ENCODE results near the gene IRF2BPL. TPM values are rescaled to one million over a fixed set of nuclear protein-coding genes. Genes with fewer than 3 reads are reported as not detected.

The IRF2BPL gene
- 10 to 100 TPM; 24.7 to 49.4 (median 31.3) TPM for polyA plus RNA-seq (ENCODE audit: insufficient read depth in 1 of 5, insufficient read length in 5 of 5, low replicate concordance in 1 of 5)
- long read RNA-seq, donor 1, full-length matches to known transcripts, result 174 of 174 reads
- long read RNA-seq, donor 1, partial matches to known transcripts, result 0 of 174 reads
- long read RNA-seq, donor 1, other reads (novel, unspliced or antisense), result 0 of 174 reads
- long read RNA-seq, donor 2, full-length matches to known transcripts, result 91 of 91 reads
- long read RNA-seq, donor 2, partial matches to known transcripts, result 0 of 91 reads
- long read RNA-seq, donor 2, other reads (novel, unspliced or antisense), result 0 of 91 reads
- long read RNA-seq, donor 3, full-length matches to known transcripts, result 119 of 119 reads
- long read RNA-seq, donor 3, partial matches to known transcripts, result 0 of 119 reads
- long read RNA-seq, donor 3, other reads (novel, unspliced or antisense), result 0 of 119 reads
- long read RNA-seq, donor 4, full-length matches to known transcripts, result 82 of 82 reads
- long read RNA-seq, donor 4, partial matches to known transcripts, result 0 of 82 reads
- long read RNA-seq, donor 4, other reads (novel, unspliced or antisense), result 0 of 82 reads
- long read RNA-seq, donor 5, full-length matches to known transcripts, result 179 of 179 reads
- long read RNA-seq, donor 5, partial matches to known transcripts, result 0 of 179 reads
- long read RNA-seq, donor 5, other reads (novel, unspliced or antisense), result 0 of 179 reads
- long read RNA-seq, donor 6, full-length matches to known transcripts, result 188 of 188 reads
- long read RNA-seq, donor 6, partial matches to known transcripts, result 0 of 188 reads
- long read RNA-seq, donor 6, other reads (novel, unspliced or antisense), result 0 of 188 reads
- long read RNA-seq, donor 7, full-length matches to known transcripts, result 103 of 103 reads
- long read RNA-seq, donor 7, partial matches to known transcripts, result 0 of 103 reads
- long read RNA-seq, donor 7, other reads (novel, unspliced or antisense), result 0 of 103 reads
- long read RNA-seq, donor 8, full-length matches to known transcripts, result 41 of 41 reads
- long read RNA-seq, donor 8, partial matches to known transcripts, result 0 of 41 reads
- long read RNA-seq, donor 8, other reads (novel, unspliced or antisense), result 0 of 41 reads

DNA sequence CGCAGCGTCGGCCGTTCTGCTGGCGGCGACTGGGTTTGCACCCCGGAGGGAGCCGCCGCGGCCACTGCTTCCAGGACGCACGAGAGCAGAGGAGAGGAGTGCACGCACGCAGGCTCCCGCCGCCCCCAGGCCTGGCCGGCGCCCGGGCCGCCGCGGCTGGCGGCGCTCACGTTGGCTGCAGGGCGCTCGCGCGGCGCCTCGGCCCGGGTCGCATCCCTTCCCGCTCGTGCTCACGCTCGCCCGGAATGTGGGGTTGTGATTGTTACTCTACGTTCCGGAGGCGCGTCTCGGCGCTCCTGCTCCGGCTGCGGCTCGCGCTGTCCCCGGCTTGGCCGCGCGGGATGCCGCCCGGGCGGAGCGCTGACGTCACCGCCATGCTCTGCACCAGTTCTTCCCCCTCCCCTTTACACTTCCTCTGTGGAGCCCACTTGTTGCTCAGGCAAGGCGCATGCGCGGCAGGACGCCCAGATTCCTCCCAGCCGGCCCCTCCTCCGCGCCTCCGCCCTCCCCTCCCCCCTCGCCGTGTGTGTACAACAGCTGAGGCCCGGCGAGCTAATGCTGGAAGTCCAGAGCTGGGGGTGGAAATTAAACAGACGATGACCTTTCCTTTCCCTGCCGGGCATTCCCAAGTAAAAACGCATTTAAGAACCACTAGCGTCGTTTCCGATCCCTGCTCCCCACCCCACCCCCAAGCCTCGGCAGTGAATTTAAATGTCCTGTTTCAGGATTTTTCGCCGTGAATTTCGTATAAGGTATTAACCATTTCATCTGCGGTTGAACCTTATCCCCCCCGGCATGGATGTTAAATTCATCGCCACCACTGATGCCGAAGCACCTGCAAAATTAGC lies at the start of gene IRF2BPL:
TSS of gene IRF2BPL (minus strand) at position 325 of the 848 bp plus-strand sequence. CDS start 916 bp downstream, outside the sequence.
- DNase-seq, result peak; percentile 98

DNA sequence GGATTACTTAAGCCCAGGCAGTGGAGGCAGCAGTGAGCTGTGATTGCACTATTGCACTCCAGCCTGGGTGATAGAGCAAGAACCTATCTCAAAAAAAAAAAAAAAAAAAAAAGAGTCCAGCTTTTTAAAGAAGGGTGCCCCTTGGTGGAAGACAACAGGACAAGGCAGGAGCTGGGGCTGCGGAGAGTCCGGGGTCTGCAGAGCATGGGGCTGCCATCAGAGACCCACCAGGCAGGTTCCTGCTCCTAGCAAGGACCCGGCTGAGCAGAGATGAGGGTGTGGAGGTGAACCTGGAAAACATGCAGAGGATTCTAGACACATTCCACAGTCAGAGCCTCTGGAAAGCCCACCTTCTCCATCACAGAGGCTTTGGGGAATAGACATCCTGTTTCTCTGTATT lies 48.5 kb upstream of the IRF2BPL start:
- no peak for DNase-seq

DNA sequence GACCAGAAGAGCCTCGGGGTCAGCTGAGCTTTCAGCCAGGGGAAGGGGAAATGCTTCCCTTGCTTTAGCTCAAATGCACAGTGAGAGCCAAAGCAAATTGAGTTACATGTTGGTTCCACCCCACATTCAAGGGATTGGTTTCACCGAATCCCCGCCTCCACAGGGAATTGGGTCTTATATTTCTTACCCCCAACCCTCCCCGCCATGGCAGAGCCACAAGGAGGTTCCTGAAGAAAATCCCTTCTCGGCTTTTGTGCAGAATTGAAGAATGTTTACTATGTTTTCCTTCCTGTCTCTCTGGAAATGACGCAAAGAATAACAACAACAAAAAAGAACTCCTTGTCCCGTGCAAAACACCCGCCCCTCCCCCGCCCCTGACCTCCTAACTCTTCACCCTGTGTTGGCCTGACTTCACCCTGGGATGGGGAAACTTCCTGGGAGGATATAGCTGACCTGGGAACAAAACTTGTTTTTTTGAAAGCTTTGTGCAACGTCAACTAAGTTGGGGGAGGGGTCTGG lies 47.7 kb upstream of the IRF2BPL start:
- peak; percentile 78 to 80 for DNase-seq

DNA sequence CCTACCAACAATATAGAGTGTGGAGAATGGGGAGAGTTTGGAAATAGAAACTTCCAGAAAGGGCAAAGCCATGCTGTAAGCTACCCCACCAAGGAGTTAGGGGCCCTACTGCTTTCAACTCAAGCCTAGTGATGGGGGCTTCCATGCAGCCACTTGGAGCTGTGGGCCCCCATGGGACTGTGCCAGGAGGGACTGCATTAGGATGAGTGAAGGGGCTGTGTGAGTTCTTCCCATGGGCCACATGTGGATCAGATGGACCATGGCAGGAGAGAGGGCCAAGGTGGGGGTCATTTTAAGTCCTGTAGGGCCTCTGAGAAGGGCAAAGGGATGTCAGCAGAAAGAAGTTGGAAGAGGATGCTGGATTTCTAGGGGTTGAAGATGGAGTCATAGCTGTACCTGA lies 46.5 kb upstream of the IRF2BPL start:
- no peak for DNase-seq

DNA sequence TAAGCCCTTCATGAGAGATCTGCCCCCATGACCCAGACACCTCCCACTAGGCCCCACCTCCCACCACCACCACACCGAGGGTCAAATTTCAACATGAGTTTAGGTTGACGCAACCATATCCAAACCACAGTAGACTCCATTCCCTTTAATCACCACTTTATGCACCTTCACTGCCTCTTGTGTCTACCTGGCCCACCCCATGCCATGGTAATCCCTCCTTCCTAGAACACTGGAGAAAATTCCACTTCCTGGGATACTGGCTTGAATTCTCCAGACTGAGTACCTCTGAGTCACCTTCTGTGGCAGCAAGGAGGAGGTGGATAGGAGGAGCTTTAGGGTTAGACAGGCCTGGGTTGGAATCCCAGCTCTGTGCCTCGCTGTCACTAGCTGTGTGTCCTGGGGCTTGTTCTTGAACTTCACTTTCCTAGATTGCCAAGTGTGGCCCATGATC lies 43.5 kb upstream of the IRF2BPL start:
- DNase-seq, result no peak

DNA sequence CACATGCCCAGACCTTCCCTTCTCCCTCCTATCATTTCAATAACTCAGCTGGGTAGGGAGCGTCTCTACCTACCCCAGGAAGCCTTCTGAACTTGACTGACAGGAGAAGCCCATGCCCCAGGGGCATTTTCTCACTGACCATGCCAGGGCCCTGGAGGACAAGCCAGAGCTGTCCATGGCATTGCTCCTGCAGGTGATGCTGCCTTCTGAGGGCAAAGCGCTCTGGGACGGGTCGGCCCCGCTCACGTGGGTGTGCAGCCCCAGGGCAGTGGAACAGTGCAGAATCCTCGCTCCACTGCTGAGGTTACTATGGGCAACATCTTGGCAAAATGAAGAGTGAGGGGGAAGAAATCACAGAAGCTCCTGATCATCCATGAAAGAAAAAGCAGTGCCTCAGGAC lies 41.0 kb upstream of the IRF2BPL start:
- DNase-seq, result no peak

DNA sequence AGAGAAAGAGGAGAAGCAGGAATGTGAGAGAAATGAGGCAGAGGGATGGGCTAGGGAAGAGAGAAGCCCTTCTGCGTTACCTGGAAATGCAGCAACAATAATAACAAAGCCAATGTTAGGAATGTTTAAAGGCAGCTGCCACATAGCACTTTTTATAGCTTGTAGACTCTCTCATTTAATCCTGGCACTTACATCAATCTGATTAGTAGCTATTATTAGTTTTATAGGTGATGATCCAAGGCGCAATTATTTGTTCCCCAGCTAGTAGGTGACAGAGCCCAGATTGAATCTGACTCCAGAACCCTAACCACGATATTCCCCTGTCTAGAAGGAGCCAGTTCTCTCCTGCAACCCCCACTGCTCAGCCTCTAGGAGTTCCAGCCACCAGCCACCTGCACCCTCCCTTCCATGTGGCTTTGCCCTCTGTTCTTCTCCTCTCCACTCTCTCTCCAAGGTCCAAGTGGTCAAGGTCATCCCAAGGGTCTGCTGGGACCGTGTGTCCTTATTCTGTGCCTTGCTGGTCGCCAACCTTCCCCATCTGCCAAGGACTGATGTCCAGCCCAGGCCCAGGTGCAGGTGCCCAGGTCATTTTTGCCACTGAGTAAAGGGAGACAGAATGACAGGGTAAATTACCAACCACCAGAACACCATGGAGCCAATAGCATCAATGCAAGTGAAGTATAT lies 40.2 kb upstream of the IRF2BPL start:
- DNase-seq, result no peak

DNA sequence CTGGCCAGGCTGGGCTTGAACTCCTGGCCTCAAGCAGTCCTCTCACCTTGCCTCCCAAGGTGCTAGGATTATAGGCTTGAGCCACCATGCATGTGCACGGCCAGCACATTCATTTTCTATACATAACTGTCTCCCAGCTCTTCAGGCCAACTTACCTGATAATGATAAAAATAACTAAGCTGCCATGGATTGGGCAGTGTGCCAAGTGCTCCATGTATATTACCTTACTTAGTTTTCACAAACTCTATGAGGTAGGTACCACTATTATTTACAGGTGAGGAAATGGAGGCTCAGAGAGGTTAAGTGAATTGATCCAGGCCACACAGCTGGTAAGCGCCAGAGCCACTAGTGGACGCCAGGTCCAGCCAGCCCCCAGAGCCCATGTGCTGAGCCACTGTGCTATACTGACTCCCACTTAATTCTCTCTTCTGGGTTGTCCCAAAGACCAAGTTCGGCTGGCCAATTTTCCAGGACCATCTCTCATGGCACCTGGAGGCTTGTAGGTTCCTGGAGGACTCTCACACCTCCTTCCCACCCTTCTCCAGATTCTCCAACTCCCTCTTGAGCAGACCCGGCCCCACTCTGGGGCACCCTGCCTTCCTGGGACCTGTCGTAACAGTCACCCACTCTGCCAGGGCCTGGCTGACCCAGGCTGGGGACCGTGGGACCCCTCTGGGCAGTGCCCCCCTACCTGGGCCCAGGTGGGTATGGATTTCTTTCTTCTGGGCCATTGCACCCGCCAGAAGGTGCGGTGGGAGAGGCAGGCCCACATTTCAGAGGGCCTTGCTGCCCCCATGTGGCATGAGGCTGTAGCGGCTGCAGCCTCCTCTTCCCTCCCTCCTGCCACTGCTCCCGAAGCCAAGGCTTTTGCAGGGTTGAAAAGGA lies 39.4 kb upstream of the IRF2BPL start:
- DNase-seq, result peak; percentile 53 to 63

DNA sequence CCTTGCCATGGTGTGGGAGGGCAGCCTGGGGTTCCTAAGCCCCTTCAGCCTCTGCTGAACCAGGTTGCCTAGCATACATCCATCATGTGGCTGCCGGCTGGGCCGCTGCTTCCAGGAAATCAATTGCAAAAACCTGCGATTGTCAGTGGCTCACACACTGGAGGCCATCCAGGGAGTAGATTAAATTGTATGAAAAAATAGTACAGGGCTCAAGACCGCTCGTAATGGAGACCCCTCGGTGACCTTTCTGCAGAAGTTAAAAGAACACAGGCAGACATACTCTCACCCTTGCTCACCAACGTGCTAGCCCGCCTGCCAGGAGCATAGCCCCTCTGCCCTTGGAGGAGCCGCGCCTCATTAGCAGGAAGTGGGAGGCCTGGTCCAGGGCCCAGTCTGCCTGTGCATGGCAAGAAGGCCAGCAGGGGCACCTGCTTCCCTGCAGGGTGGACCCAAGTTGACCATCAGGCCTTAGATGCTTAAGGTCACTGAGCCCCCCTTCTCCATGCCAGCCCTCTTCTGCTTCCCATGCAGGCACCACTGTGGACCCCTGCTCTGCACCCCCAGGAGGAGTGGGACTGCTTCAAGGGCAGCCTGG lies 38.2 kb upstream of the IRF2BPL start:
- DNase-seq, result no peak

DNA sequence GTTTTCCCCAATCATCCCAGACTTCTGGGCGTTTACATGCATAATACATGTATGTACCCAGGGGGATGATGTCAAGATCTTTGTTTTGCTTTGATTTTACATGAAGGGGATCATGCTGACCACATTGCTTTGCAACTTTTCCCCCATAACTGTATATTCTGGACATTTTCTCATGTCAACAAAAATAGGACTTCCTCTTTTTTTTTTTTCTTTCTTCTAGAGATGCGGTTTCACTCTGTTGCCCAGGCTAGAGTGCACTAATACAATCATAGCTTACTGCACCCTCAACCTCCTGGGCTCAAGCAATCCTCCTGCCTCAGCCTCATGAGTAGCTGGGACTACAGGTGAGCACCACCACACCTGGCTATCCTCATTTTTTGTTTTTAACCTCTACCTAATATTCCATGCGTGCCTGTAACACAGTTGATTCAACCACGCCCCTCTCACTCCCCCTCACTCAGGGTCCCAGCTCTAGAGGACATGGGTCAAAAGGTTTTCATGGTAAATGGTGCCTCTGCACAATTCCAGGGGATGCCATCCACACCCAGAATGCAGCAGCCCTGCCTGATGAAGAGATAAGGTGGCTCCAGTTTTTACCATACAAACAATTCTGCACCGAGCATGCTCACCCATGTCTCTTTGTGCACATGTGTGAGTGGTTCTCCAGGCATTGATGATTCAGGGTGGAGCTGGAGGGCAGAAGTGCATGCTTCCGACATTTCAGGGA lies 37.5 kb upstream of the IRF2BPL start:
- no peak for DNase-seq

DNA sequence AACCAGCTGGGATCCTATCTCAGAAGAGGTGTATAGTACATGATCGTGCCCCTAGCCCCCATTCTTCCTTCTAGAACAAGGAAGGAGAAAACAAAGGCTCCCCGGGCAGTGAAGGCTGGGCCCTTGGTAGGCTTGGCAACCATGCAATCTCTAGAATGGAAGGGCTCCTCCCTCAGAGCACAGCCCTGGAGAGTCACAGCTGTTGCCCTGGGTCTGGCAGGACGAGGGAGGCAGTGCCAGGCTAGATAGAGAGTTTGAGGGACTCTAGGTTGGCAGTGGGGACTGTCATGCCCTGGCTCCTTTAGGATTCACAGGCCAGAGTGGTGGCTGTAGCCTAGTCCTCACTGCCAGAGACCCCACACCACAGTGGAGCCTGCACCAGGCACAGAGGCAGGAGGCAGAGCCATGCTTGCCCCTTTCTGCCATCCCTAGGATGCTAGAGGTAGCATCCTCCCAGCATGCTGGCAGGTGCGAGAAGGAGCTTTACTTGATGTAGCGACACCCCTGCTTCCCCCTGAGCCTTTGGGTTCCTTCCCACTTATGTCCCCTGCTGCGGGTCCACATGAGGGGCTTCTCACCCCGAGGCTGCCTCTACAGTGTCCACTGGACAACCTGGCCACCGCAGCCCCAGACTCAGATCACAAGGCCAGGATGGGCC lies 36.1 kb upstream of the IRF2BPL start:
- no peak for DNase-seq

DNA sequence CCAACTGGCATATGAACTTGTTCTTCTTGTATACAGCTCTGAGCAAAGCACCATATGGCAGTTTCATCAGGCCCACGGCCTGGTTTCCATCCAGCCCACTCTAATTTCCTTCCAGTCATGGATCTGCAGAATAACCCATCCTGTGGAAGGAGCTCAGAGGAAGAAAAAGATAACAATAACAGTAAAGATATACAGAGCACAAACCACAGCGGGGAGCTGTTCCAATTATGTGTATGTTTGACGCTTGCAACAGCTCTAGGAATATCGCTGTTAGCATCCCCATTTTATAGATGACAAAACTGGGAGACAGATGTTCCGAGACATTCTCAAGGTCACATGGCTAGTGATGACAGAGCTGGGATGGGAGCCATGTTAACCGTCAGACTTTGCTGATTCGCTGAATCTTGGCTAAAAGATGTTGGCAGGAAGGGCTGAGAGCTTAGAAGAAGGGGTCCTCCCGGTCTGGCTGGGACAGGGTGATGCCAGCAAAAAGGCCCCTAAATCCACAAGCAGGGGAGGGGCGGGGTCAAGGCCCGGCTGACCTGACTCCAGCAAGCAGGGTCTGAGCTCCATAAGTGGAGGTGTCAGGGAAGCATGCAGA lies 35.2 kb upstream of the IRF2BPL start:
- no peak for DNase-seq

DNA sequence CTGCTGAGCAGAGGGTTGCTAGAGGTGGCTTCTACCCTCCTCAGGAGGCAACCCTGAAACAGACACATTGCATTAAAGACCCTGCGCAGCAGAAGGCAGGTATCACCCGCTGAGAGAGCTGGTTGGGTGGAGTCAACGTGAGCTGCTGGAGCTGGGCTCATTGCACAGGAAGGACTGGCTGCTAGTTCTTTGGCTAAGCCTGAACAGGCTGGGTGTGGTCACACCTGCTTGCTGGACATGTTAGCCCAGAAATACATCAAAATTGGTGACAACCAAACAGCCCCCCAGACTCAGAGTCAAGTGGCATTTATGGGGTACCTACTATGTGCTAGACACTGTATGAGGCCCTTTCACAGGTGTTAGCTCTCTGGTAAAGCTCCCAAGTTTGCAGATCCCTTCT lies 33.8 kb upstream of the IRF2BPL start:
- no peak for DNase-seq

DNA sequence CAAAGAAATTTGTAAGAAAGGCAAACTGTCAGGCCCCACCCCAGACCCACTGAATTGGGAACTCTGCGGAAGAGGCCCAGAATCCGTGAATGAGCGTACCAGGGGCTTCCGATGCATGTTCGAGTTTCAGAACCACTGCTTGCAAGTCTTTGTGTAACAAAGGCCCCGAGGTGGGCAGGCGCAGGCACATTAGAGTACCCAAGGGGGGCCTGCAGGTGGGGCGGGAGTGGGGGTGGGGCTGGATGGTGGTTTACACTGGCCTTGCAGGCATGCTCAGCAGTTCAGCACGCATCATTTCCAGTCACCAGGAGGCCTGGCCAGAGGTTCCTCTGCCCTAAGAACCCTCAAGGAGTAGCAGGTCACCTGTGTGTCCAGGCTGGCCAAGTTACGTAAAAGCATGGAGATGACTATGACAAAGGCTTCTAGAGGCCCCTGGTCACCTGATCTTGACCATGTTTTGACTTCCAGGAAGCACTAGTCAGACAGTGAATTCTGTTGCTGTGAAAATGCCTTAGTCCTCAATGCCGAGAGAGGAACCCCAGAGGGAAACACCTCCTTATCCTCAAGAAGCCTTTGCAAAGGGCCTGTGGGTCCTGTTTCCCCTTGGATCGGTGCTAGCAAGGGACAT lies 33.2 kb upstream of the IRF2BPL start:
- no peak for DNase-seq

DNA sequence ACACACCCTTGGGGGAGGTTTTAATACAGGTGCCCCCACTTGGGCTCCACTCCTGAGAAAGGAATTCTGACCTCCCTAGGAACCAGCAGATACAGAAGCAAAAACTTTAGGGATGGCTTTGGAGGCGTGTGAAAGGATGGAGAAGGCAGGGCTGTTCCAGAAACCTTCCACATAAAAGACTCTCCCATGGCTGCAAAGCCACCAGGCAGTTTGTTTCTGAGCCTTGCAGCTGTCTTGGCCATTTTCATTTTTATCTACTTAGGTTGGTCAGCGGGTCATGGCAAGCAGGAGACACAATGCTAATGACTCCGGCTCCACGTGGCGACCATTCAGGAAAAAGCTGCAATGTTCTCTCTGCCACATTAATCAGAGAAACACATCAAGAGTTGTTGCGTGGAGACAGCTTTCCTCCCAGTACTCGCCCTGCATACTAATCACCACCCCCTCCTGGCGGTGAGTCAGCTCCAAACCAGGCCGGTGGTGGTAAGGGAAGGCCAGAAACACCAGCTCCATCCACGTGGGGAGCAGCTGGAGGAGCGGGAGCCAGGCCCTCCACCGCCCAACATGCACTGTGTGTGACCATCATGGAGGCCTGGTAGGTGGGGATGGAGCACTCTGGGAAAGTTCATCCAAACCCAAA lies 30.9 kb upstream of the IRF2BPL start:
- no peak for DNase-seq

DNA sequence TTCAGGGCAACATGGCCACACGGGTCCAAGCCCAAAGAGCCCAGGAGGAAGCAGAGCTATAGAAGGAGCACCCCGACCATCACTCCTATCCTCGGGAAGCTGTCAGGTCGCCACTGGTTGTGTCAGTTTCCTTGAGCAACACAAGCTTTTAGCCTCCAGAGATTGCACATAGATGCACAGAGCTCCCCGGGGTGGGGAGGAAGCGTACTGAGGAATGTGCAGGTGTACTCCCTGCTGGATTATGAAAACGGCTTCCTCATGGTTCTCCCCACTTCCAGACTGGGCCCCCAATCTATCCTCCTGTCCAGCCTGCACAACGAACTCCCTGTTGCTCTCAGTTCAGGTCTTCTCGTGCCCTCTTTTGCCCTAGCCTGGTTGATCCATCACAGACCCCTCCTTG lies 30.3 kb upstream of the IRF2BPL start:
- no peak for DNase-seq

Data from right lung (tissue), 10 donors.